Loucy (cell line): ENCODE data around the gene KIF24.
"Not testable (repeated sequence)": the region's sequence is repeated elsewhere in the genome, so short reads cannot be mapped to it uniquely, and the experiment has no call there.

Experiments used
- H2AFZ ChIP-seq: fragments of 200-600 bp; sonication (generic); 2 replicates; pipeline ENCODE4 v1.6.0; 2016; ENCODE audit warnings: antibody characterized with exemption, mild to moderate bottlenecking, low read length, moderate library complexity
- H3F3A ChIP-seq: fragments of 200-600 bp; 2 replicates; pipeline ENCODE4 v1.6.0; 2016; ENCODE audit warnings: antibody characterized with exemption, low read depth, mild to moderate bottlenecking
- H3K27me3 ChIP-seq: fragments of 200-600 bp; sonication (generic); 2 replicates; pipeline ENCODE4 v1.6.1; 2014; ENCODE audit warnings: low read length, mild to moderate bottlenecking; ENCODE audit not compliant: insufficient read depth, poor library complexity, severe bottlenecking
- H3K36me3 ChIP-seq: fragments of 200-600 bp; sonication (generic); 2 replicates; pipeline ENCODE4 v1.6.1; 2016; ENCODE audit warnings: low read length; ENCODE audit not compliant: insufficient read depth
- H3K4me1 ChIP-seq: fragments of 200-600 bp; sonication (generic); 2 replicates; pipeline ENCODE4 v1.5.1; 2014; ENCODE audit warnings: low read length, mild to moderate bottlenecking; ENCODE audit not compliant: insufficient read depth, poor library complexity, severe bottlenecking
- H3K4me2 ChIP-seq: fragments of 200-600 bp; sonication (generic); 2 replicates; pipeline ENCODE4 v1.6.0; 2014; ENCODE audit warnings: antibody characterized with exemption, low read length, low read depth, mild to moderate bottlenecking; ENCODE audit not compliant: poor library complexity, severe bottlenecking
- H3K4me3 ChIP-seq: fragments of 200-600 bp; sonication (generic); 2 replicates; pipeline ENCODE4 v1.5.1; 2014; ENCODE audit warnings: low read length, mild to moderate bottlenecking, mixed read lengths; ENCODE audit not compliant: poor library complexity, severe bottlenecking
- H3K79me2 ChIP-seq: fragments of 200-600 bp; sonication (generic); 2 replicates; pipeline ENCODE4 v1.6.1; 2014; ENCODE audit warnings: low read length; ENCODE audit not compliant: insufficient read depth
- H3K9ac ChIP-seq: fragments of 200-600 bp; sonication (generic); 2 replicates; pipeline ENCODE4 v1.6.0; 2014; ENCODE audit warnings: mild to moderate bottlenecking, low read depth, low read length, moderate library complexity; ENCODE audit not compliant: poor library complexity, severe bottlenecking
- H3K9me2 ChIP-seq: fragments of 200-600 bp; sonication (generic); replicated peaks from 2 replicates; pipeline ENCODE4 v1.6.1; 2016; ENCODE audit warnings: low read depth, low read length, mixed read lengths
- H3K9me3 ChIP-seq: fragments of 200-600 bp; sonication (generic); 2 replicates; pipeline ENCODE4 v1.6.1; 2014; ENCODE audit warnings: mild to moderate bottlenecking, antibody characterized with exemption, low read length, low read depth; ENCODE audit not compliant: insufficient read depth
- H4K20me1 ChIP-seq: fragments of 200-600 bp; sonication (generic); 2 replicates; pipeline ENCODE4 v1.6.0; 2014; ENCODE audit warnings: antibody characterized with exemption, low read length, mild to moderate bottlenecking; ENCODE audit not compliant: insufficient read depth, poor library complexity, severe bottlenecking
- CTCF ChIP-seq: fragments of 200-600 bp; sonication (generic); conservative IDR thresholded peaks from 2 replicates; pipeline ENCODE4 v1.5.1; 2014; ENCODE audit warnings: mild to moderate bottlenecking, antibody characterized with exemption, low read length
- EZH2phosphoT487 ChIP-seq: fragments of 200-600 bp; IDR thresholded peaks from 2 replicates; pipeline ENCODE4 v1.6.1; 2018; ENCODE audit warnings: antibody characterized with exemption, mild to moderate bottlenecking, moderate library complexity, borderline replicate concordance

The KIF24 gene

GRCh38 chr9:34369636-34370035, 40.6 kb upstream of the KIF24 start:
- no peak overlapping the region for H2AFZ ChIP-seq
- no peaks in the 10 kb centered on the region for H3F3A ChIP-seq
- TF ChIP-seq CTCF (no peak), EZH2phosphoT487 (no peak)
- no peaks in the 10 kb centered on the region for H3K36me3 ChIP-seq
- H3K4me3 ChIP-seq = no peak overlapping the region
- H3K79me2 ChIP-seq = no peaks in the 10 kb centered on the region
- no peaks in the 10 kb centered on the region for H3K4me1 ChIP-seq
- H3K9me2 ChIP-seq = no peaks in the 10 kb centered on the region
- peaks cover 3% of the 10 kb centered on the region; the same call in 1 of the 2 replicates for H3K9me3 ChIP-seq
- H4K20me1 ChIP-seq = no peaks in the 10 kb centered on the region
- no peak overlapping the region for H3K4me2 ChIP-seq
- H3K27me3 ChIP-seq = no peaks in the 10 kb centered on the region
- no peak overlapping the region for H3K9ac ChIP-seq

- H3K4me1 ChIP-seq, H3K27me3 ChIP-seq, H2AFZ ChIP-seq, H3K4me2 ChIP-seq, H3K9ac ChIP-seq, H3K9me2 ChIP-seq, H3K79me2 ChIP-seq, H4K20me1 ChIP-seq, H3K36me3 ChIP-seq, H3K4me3 ChIP-seq, H3F3A ChIP-seq, H3K9me3 ChIP-seq: not testable (repeated sequence)
These were observed 39.7 kb upstream of the KIF24 start for GRCh38 chr9:34368796-34369195.

- H3K79me2 ChIP-seq, H3K9ac ChIP-seq, H3K4me2 ChIP-seq, H3K9me3 ChIP-seq, H3K36me3 ChIP-seq, H3F3A ChIP-seq, H3K4me3 ChIP-seq, H2AFZ ChIP-seq, H3K4me1 ChIP-seq, H4K20me1 ChIP-seq, H3K27me3 ChIP-seq, H3K9me2 ChIP-seq: not testable (repeated sequence)
These were observed 38.8 kb upstream of the KIF24 start for GRCh38 chr9:34367751-34368410.

- no peaks in the 10 kb centered on the region for H3K27me3 ChIP-seq
- no peaks in the 10 kb centered on the region for H4K20me1 ChIP-seq
- H3F3A ChIP-seq = no peaks in the 10 kb centered on the region
- no peak overlapping the region for H2AFZ ChIP-seq
- no peak overlapping the region for H3K9ac ChIP-seq
- no peaks in the 10 kb centered on the region for H3K36me3 ChIP-seq
- no peak overlapping the region for H3K4me3 ChIP-seq
- H3K79me2 ChIP-seq = no peaks in the 10 kb centered on the region
- no peak for TF ChIP-seq EZH2phosphoT487
- no peaks in the 10 kb centered on the region for H3K9me2 ChIP-seq
- peaks cover 3% of the 10 kb centered on the region; the same call in 1 of the 2 replicates for H3K9me3 ChIP-seq
- no peak overlapping the region for H3K4me2 ChIP-seq
- H3K4me1 ChIP-seq = peaks cover 3% of the 10 kb centered on the region
These were observed 37.3 kb upstream of the KIF24 start for GRCh38 chr9:34366365-34366764.
